Spleen (tissue), 11 donors: ENCODE results near the gene GRIP1. TPM values are rescaled to one million over a fixed set of nuclear protein-coding genes. Genes with fewer than 3 reads are reported as not detected.

ENCODE experiments used
- DNase-seq: peaks from one replicate; pipeline ENCODE4 v3.0.0-alpha.2; 2020
- H3K27ac ChIP-seq, 8 donors: fragments of 200-600 bp; sonication (generic) in 7 of 8; 1 replicate in 4 of 8; 2 replicates in 4 of 8; pipeline versions ENCODE4 v1.5.0 to v1.8.0; 2016 to 2021; ENCODE audit warnings: inconsistent platforms in 4 of 8, mild to moderate bottlenecking in 4 of 8, moderate library complexity in 1 of 8
- H3K27me3 ChIP-seq, 7 donors: fragments of 200-600 bp; sonication (generic) in 6 of 7; replicated peaks in 1 of 7; 1 replicate in 4 of 7; 2 replicates in 3 of 7; pipeline versions ENCODE4 v1.5.0 to v1.8.0; 2016 to 2021; ENCODE audit warnings: inconsistent platforms in 3 of 7, mild to moderate bottlenecking in 1 of 7
- H3K36me3 ChIP-seq, 6 donors: fragments of 200-600 bp; sonication (generic) in 5 of 6; 1 replicate in 4 of 6; 2 replicates in 2 of 6; pipeline versions ENCODE4 v1.5.0 to v1.8.0; 2016 to 2021; ENCODE audit warnings: inconsistent platforms in 2 of 6
- H3K4me1 ChIP-seq, 6 donors: fragments of 200-600 bp; sonication (generic) in 5 of 6; 1 replicate in 3 of 6; 2 replicates in 3 of 6; pipeline versions ENCODE4 v1.5.0 to v1.8.0; 2016 to 2021; ENCODE audit warnings: inconsistent platforms in 3 of 6
- H3K4me3 ChIP-seq, 8 donors: fragments of 200-600 bp; sonication (generic) in 7 of 8; 1 replicate in 4 of 8; 2 replicates in 4 of 8; pipeline versions ENCODE4 v1.5.0 to v1.8.0; 2016 to 2021; ENCODE audit warnings: inconsistent platforms in 4 of 8, mild to moderate bottlenecking in 4 of 8, moderate library complexity in 2 of 8
- H3K9me3 ChIP-seq, 8 donors: fragments of 200-600 bp; sonication (generic) in 7 of 8; 1 replicate in 4 of 8; 2 replicates in 4 of 8; pipeline versions ENCODE4 v1.5.0 to v1.8.0; 2016 to 2021; ENCODE audit warnings: inconsistent platforms in 4 of 8
- POLR2A ChIP-seq, 3 donors: fragments of 450-650 bp; IDR thresholded peaks; one replicate each; pipeline ENCODE4 v1.5.1; 2017; ENCODE audit warnings: antibody characterized with exemption in 3 of 3, mild to moderate bottlenecking in 1 of 3
- POLR2AphosphoS5 ChIP-seq, 3 donors: sonication (generic); formaldehyde crosslinking; IDR thresholded peaks; one replicate each; pipeline ENCODE4 v1.5.1; 2017; ENCODE audit warnings: antibody characterized with exemption in 3 of 3
- whole genome bisulfite sequencing, 5 donors: extraction: QIAGEN DNeasy Blood & Tissue Kit in 3 of 5; methylation state at CpG; one replicate each; pipeline versions ENCODE4 v1.1.5 to v1.1.7; 2013 to 2018; 5-methylcytosine and 5-hydroxymethylcytosine counted together
- intact Hi-C: fragments of 100-400 bp; cut with DNase I; formaldehyde crosslinking; loops from one replicate; pipeline ENCODE4 v1.15.0; 2023; ENCODE audit warnings: low total_unique reads
- polyA plus RNA-seq, 3 donors: library from polyadenylated mRNA; stranded (reverse); fragments of 200-250 nt; gene quantifications; one replicate each; pipeline ENCODE4 v1.2.1, GENCODE V29; 2013
- total RNA-seq, 7 donors: library from RNA; depleted of rRNA in 3 of 7; stranded (reverse); fragments of >200 nt in 3 of 7; fragmentation: NEBNext Ultra II Directional in 4 of 7; extraction: Animal tissue kit (Norgen Biotek cat#: 25700) in 4 of 7; gene quantifications; one replicate each; pipeline versions ENCODE4 v1.1.0 to v1.2.1, GENCODE V29; 2016 to 2021
- TF ChIP-seq, protein P1 (sequence below), 11 experiments: fragments of 200-600 bp in 7 of 11; fragments of 450-650 bp in 4 of 11; sonication (generic) in 4 of 11; IDR thresholded peaks in 8 of 11; conservative IDR thresholded peaks in 3 of 11; 1 replicate in 7 of 11; 2 replicates in 4 of 11; pipeline versions ENCODE4 v1.4.0 to v1.8.0; 2016 to 2021; ENCODE audit warnings: antibody characterized with exemption in 11 of 11, inconsistent platforms in 4 of 11, mild to moderate bottlenecking in 1 of 11
- donor health status: healthy with polysubstance abuse.
- donor health status: DM: no; HTN: no; CAD: no; lungs with moderate emphysema.
- donor health status: DM: no; HTN: no; CAD: no.
- donor health status: Bipolar disorder and iron deficiency.
- donor health status: healthy.
- donor health status: DM: no; HTN: no; CAD: no.
- donor health status: DM: yes; HTN: yes; CAD: no.

Gene GRIP1
- total and polyA plus RNA-seq, 10 donors = 0.35 to 15.2 (median 4.8) TPM

- 58 to 80% (median 67%) methylated on average over 3 of the region's 3 CpGs for WGBS, 5 donors
- intact Hi-C loops = no loop called here
- H3K4me1 ChIP-seq = peaks cover 0 to 19% (median 0%) of the 10 kb centered on the region in 6 donors
- H3K27me3 ChIP-seq = no peaks in the 10 kb centered on the region
- H3K27ac ChIP-seq = no peak overlapping the region
- H3K4me3 ChIP-seq = no peak overlapping the region
- TF ChIP-seq POLR2A (IDR thresholded peaks at IDR 0.05) (no peak), POLR2AphosphoS5 (IDR thresholded peaks at IDR 0.05) (no peak)
- TF ChIP-seq, protein P1, sequence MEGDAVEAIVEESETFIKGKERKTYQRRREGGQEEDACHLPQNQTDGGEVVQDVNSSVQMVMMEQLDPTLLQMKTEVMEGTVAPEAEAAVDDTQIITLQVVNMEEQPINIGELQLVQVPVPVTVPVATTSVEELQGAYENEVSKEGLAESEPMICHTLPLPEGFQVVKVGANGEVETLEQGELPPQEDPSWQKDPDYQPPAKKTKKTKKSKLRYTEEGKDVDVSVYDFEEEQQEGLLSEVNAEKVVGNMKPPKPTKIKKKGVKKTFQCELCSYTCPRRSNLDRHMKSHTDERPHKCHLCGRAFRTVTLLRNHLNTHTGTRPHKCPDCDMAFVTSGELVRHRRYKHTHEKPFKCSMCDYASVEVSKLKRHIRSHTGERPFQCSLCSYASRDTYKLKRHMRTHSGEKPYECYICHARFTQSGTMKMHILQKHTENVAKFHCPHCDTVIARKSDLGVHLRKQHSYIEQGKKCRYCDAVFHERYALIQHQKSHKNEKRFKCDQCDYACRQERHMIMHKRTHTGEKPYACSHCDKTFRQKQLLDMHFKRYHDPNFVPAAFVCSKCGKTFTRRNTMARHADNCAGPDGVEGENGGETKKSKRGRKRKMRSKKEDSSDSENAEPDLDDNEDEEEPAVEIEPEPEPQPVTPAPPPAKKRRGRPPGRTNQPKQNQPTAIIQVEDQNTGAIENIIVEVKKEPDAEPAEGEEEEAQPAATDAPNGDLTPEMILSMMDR (IDR thresholded peaks at IDR 0.05 in 8 of 11, conservative IDR thresholded peaks at IDR 0.05 in 3 of 11) = no peak
- H3K9me3 ChIP-seq = no peaks in the 10 kb centered on the region
- no peak for DNase-seq
- H3K36me3 ChIP-seq = peaks cover 0 to 4% (median 0%) of the 10 kb centered on the region in 6 donors
These were observed 313.0 kb downstream of the GRIP1 start for GRCh38 chr12:66365718-66366490.

DNA sequence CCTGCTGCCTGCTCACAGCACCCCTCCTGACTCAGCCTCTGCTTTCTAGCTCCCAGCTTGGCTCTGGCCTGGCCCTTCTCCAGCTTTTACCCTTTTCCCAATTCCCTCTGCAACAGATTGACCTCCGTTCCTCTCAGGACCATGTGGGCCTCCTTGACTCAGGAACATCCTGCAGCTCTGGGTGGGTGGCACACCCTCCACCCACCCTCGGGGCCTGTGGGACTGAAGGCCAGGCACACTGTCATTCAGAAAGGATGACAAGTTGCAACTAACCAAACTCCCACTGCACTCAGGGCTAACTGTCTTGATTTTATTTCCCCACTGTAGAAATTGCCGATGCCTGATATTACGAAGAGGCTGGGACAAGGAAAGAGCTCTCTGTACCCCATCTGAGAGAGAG, 317.2 kb downstream of the GRIP1 start:
- Histone ChIP-seq H3K27ac (no peak overlapping the region), H3K36me3 (peaks cover 0 to 4% (median 0%) of the 10 kb centered on the region in 6 donors), H3K9me3 (no peaks in the 10 kb centered on the region), H3K27me3 (no peaks in the 10 kb centered on the region), H3K4me1 (peaks cover 0 to 13% (median 0%) of the 10 kb centered on the region in 6 donors), H3K4me3 (no peak overlapping the region)
- WGBS, 5 donors = 91 to 97% (median 93%) methylated on average over 4 of the region's 4 CpGs
- no peak for DNase-seq
- intact Hi-C loops = no loop called here
- TF ChIP-seq, protein P1 (IDR thresholded peaks at IDR 0.05 in 8 of 11, conservative IDR thresholded peaks at IDR 0.05 in 3 of 11) = no peak
- TF ChIP-seq POLR2A (IDR thresholded peaks at IDR 0.05) (no peak), POLR2AphosphoS5 (IDR thresholded peaks at IDR 0.05) (no peak)

DNA sequence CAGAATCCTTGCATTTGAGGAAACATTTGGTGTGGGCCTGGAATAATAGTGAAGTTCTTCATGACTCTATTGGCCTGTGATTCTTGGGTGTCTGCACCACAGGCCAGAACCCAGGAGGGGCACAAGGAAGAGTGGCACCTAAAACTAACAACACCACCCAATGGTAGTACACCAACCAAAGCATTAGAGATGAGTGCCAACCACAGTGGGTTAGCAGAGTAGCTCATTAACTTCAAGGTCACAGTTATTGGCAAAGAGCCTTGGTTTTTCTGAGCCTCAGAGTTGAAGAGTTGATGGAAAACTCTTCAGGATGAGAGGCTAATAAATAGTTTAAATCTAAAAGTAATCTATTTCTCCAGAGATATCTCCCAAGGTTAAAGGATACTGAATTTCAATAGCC, 319.6 kb downstream of the GRIP1 start:
- intact Hi-C loops = no loop called here
- H3K4me3 ChIP-seq = no peak overlapping the region
- H3K4me1 ChIP-seq = no peaks in the 10 kb centered on the region
- H3K9me3 ChIP-seq = no peaks in the 10 kb centered on the region
- TF ChIP-seq POLR2A (IDR thresholded peaks at IDR 0.05) (no peak), POLR2AphosphoS5 (IDR thresholded peaks at IDR 0.05) (no peak)
- TF ChIP-seq, protein P1 (IDR thresholded peaks at IDR 0.05 in 8 of 11, conservative IDR thresholded peaks at IDR 0.05 in 3 of 11) = no peak
- no peak overlapping the region for H3K27ac ChIP-seq
- no peak for DNase-seq
- no peaks in the 10 kb centered on the region for H3K27me3 ChIP-seq
- H3K36me3 ChIP-seq = peaks cover 0 to 7% (median 0%) of the 10 kb centered on the region in 6 donors

GRCh38 chr12:66354291-66354690, 324.6 kb downstream of the GRIP1 start:
- Histone ChIP-seq H3K4me3 (no peak overlapping the region), H3K27me3 (no peaks in the 10 kb centered on the region), H3K4me1 (no peaks in the 10 kb centered on the region), H3K27ac (no peak overlapping the region), H3K36me3 (peaks cover 0 to 36% (median 3%) of the 10 kb centered on the region in 6 donors), H3K9me3 (no peaks in the 10 kb centered on the region)
- no peak for DNase-seq
- intact Hi-C loops = no loop called here
- TF ChIP-seq, protein P1 (IDR thresholded peaks at IDR 0.05 in 8 of 11, conservative IDR thresholded peaks at IDR 0.05 in 3 of 11) = no peak
- TF ChIP-seq POLR2A (IDR thresholded peaks at IDR 0.05) (no peak), POLR2AphosphoS5 (IDR thresholded peaks at IDR 0.05) (no peak)
- 81 to 87% (median 86%) methylated on average over 6 of the region's 6 CpGs for WGBS, 5 donors
